GM18861 (cell line): ENCODE results near the gene OXNAD1.

Experiments
- ATAC-seq: cut with Tn5 transposase; IDR thresholded peaks from one replicate; pipeline ENCODE4 v1.9.1; 2021; ENCODE audit not compliant: unreplicated experiment

OXNAD1 gene

DNA sequence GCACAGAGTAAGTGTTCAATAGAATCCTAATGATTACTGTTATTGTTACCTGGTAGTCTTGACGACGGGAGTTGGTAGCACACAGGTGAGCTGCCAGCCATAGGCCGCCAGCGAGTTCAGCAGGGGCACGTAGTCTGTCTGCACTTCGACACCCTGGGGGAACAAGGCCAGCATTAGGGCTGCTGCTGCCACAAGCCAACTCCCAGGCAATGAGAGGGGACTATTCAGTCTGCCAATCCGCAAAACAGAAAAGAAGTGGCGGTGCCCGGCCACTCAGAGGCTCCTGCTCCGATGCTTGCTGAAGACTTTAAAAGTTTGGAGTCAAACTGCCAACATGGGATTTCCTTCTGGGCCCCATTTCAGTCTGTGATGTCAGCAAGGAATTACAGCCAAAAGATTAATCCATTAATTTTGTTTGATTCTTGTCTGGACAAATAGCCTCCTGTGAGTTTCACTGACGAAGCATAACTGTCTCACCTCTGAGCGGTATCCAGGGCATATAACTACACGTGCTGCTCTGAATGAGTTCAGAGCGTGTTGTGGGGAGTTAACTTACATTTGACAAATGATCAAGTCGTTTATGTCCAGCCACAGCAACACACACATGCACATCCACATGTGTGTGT is 61.8 kb downstream of the OXNAD1 start:
- no peak for ATAC-seq

DNA sequence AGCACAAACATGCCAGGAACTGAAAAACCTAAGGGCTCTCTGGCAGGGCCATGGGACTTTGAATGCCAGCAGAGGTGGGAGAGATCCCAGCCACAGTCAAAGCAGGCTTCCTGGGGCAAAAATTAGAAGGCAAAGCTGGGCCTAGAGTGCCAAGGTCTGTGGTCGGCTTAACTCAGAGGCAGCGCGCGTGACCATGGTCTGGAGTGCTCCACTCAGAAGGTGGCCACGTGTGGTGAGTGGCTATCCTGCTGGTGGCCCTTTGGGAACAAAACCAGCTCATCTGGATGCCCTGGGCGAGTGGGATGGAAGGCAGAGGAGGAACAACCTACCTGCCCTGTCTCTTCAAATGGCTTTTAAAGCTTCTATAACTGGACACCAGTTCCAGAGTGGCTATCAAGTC is 63.1 kb downstream of the OXNAD1 start:
- ATAC-seq, result no peak

DNA sequence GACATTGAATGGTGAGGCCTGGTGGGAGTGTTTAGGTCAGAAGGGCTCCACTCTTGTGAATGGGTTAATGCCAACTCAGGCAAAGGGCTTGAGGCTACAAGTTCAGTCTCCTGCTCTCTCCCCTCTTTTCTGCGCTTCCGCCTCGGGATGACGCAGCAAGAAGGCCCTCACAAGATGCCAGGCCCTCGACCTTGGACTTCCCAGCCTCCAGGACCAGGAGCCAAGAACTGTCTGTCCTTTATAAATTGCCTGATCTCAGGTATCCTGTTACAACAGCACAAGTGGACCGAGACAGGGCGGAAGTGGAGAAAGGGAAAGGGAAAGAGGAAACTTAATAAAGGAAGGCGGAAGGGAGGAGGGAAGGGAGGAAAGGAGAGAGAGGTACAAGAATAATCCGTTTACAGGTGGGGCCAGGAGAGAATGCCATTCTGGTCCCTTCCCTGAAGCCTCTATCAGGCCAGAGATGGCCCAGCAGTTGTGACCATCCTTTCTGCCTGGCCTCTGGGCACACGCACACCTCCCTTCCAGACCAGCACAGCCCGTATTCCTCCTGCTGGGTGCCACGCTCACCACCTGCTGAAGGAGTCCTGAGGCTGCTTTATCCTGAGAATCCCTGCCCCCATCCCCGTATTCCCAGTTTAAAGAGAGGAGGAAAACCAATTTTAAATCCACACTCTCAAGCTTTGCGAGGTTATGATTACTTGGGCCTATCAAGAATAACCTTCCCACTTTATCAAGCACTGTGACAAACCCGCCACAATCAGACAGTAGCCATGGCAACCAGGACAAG is 64.2 kb downstream of the OXNAD1 start:
- no peak for ATAC-seq

DNA sequence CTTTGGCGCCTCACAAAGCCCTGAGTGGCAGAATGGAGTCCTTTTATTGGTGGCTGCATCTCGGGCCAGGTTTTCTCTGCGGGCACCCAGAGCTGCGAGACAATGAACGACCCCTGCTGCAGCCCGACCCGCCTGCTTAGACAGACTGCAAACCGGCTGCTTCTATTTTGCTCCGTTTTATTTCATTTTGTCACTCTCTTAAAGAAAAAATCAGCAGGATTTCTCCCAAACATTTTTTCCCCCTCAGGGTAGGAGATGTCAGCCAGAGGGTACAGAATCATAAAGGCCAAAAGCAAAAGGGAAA is 64.8 kb downstream of the OXNAD1 start:
- no peak for ATAC-seq

DNA sequence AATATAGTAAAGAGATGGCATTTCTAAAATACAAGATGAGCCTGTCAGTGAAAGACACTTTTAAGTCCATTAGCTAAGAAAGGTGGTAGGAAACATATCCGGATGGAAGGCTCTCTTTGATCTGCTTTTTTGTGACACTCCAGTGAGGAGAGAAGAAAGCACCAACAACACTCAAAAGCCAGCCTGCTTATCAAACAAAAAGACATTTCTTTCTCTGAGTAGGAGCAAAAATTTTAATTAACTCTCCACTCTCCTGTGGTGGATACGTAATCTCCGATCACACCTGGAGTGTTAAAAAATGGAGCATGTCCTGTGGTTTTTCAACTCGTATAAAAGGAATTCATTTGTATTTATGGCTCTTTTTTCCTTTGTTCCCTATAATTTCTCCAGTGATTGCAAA is 65.3 kb downstream of the OXNAD1 start:
- ATAC-seq, result no peak

DNA sequence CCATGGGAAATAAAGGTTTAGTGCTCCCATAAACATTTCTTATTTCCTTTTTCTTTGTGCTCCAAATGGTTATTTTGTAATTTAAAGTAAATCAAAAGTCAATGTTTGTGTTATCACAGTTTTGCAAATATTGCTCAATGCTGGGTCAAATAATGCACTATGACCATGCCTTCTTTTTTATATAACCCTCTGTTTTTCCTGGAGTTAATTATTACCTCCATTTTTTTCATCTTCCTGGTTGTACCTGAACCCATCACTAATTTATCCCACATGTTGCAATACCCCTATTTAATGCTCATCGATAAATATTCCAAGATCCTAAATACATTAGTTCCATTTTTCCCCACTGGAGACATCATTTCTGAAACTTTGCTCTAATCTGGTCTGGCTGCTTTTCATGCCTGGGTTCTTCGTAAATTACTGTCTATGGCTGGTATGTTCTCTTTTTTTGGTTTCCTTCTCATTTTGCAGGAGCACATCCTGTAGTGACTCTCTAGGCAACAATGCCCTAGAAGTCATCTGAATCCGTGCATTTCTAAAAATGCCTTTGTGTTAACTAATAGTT is 66.4 kb downstream of the OXNAD1 start:
- ATAC-seq, result no peak

DNA sequence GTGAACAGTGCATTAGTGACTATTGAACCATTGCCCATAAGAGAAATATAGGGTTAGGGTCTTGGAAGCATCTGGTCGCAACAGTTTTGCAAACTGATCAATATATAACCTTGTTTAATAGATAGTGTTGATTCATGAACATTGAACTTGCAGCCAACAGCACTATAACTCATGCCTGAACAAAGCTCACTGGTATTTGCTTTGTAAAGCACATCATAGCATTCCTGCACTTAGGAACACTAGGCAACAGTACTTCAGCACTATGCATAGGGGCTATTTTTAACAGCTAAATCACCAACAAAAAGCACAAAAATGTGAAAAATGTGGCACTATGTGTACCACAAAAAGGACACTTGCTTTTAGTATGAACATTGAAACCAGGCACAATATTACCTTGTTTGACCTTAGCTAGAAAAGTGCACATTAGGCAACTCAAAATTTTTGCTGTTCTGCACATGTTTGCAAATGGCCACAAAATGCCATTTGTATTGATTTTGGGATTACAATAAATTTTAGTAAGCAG is 68.0 kb downstream of the OXNAD1 start:
- no peak for ATAC-seq

DNA sequence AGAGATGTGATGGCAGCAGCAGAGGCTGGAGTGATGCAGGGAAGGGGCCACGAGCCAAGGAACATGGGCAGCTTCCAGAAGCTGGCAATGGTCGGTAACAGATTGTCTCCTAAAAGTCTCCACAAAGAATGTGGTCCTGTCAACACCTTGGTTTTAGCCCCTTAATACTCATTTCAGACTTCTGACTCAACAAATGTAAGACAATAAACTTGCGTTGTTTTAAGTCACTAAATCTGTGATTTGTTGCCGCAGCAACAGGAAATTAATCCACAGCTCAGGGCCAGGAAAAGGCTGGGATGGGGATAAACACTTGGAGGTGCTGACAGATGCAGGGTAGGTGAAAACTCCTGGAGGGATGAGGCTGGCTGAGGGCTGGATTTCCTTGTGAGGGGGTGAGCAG is 69.9 kb downstream of the OXNAD1 start:
- no peak for ATAC-seq

DNA sequence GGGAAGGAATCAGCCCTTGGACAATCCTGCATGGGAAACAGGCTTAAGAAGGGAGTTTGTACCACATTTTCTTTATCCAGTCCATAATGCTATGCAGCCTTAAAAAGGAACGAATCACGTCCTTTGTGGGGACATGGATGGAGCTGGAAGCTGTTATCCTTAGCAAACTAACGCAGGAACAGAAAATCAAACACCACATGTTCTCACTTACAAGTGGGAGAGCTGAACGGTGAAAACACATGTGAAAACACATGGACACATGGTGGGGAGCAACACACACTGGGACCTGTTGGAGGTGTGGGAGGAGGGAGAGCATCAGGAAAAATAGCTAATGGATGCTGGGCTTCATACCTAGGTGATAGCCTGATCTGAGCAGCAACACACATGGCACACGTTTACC is 70.3 kb downstream of the OXNAD1 start:
- ATAC-seq, result no peak

DNA sequence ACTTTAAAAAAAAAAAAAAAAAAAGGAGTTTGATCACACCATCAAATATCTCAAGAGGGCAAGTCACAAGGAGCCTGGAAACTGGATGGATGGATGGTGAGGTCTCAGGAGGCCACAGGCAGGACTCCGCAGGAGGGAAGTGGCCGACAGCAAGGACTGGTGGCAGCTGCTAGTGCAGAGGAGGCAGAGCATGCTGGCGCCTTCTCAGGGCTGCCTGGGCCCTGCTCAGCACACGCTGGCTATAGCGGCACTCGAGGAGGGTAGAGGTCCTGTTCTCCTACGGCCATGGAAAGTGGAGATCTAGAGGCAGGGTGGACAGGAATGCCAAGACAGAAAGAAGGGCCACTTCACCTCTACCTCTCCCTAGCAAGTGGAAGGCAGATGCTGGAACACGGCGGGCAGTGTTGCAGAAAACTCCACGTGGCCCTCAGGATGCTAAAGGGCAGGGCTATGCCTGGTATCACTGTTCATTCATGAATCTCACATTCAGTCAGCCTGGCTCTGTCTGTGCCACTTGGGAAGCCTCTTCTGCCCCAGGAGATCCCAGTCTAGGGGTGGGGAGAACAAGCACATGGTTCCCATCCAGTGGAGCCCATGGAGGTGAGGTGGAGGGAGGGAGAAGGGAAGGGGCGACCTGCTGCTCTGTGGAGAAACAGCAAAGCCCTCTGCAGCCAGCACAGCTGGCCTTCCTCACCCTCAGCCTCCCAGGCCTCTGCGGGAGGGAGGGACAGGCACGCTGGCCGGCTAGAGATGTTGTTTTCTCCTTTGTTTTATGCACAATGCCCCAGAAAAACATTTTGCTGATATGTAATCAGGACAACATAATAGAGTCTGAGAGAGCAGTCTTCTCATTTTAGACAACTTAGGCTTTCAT is 71.0 kb downstream of the OXNAD1 start:
- ATAC-seq, result no peak

DNA sequence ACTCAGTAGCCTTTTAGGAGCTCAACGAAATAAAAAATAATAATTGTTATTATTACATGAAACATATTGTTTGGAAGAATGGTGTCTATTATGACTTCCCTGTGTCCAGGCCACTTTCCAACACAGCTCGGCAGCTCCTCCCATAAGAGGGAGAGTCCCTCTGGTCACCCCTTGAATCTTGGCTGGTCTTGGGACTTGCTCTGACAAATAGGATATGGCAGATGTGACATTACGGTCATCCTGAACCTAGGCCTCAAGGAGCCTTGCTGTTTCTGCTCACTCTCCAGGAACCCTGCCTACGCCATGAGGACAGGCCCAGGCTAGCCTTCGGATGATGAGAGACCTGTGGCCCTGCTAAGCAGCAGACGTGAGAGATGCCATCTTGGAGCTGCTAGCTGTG is 71.8 kb downstream of the OXNAD1 start:
- ATAC-seq, result no peak

DNA sequence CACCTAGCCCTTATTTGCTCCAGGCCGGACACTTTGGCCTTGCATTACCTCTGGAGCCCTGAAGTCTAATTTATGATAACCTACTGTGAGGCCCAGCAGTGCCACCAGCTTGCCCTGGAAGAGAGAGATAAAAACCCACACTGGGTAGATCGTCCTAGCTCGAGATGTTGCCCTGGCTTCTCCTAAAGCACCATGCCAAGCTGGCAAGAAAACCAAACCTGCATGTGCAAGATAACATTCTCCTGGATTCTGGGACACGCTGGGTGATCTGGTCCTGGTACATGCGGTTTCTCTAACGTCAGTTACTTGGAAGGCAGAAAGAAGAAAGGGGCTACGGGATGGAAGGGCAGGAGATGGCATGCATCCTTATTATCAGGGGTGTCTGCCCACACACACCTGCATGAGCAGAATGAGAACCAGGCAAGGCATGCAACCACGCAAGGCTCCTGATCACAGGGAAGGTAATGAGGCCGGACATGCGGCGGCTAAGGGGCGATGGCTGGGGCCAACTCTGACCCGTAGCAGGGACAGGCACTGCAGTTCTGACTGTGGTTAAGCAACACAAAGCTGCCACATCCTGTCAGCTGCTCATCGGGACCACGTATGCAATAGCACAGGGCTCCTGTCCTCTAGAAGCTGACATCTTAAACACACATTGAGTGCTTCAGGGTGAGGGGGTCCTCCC is 73.0 kb downstream of the OXNAD1 start:
- ATAC-seq, result peak; percentile 96

DNA sequence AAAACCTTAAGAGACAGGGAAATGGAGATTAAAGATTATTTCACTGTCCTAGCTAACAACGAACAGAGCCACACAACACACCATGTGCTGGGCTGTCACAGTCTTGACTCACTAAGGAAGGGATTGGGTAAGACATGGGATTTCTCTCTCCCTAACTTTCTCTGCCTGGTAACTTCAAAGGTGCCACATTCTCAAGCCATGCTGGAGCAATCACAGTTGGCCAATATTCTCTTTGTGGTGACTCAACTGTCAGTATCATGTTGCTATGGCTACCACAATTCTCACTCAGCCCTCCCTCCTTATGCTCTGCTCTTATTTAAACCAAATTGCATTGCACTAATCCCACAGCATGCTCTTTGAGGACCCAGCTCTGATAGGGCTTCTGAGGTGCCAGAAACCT is 74.0 kb downstream of the OXNAD1 start:
- ATAC-seq, result peak; percentile 37

DNA sequence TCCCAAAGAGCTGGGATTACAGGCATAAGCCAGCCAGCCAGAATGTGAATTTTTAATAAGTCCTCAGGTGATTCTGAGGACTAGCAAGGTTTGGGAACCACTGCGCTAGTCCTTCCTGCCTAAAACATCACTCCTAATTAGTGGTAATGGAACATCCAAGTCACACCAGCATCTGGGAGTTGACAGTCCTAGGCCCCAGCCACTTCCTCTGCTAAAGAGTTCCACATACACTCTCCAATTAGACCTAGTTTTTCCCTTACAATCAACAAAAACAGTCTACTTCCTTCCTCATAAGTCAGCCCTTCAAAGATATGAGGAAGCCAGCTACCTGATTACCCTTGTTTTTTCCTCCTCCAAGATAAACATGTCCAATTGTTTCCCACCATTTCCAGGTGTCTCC is 78.1 kb downstream of the OXNAD1 start:
- no peak for ATAC-seq

DNA sequence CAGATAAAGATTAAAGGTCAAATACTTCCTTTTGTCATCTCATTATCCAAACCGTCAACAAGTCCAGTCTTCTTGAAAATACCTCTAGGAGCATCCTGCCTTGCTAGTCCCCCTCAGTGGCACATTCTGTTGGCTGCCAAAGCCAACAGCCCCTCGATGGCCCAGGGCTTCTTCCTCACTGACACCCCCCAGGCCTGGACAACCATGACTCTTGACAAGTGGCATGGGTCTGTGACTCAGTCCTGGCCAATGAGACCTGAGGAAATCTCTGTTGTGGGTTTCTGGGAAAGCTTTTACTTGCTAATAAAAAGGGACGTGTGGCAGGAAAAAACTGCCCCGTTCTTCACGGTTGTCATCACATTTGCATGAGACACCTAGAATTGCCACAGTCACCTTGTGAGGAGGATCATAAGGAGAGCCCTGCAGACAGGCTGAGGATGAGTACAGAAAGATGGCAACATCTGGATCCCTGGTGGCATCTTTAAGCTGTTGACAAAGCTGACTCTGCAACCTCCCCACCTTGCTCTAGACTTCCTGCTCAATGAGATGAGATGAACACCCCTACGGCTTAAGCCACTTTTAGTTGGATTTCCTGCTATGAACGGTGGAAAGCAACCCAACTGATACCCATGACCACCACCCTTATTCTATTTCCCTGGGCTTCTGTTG is 81.5 kb downstream of the OXNAD1 start:
- ATAC-seq, result no peak

DNA sequence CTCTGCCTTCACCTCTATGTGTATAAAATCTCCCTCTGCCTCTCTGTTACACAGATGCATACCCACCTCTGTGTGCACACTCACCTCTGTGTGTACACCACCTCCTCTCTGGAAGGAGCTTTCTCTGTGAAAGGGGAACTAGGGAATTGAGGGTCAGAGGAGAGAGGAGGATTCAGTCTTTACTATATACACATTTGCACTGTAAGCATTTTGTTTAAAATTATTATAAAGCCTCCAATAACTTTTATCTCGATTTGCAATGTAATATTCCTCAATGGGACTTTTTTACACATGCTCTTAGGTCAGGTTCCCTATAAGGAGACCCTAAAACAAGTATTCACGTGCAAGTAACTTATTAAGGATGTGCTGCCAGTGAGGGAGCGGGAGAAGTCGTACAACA is 82.5 kb downstream of the OXNAD1 start:
- ATAC-seq, result no peak

DNA sequence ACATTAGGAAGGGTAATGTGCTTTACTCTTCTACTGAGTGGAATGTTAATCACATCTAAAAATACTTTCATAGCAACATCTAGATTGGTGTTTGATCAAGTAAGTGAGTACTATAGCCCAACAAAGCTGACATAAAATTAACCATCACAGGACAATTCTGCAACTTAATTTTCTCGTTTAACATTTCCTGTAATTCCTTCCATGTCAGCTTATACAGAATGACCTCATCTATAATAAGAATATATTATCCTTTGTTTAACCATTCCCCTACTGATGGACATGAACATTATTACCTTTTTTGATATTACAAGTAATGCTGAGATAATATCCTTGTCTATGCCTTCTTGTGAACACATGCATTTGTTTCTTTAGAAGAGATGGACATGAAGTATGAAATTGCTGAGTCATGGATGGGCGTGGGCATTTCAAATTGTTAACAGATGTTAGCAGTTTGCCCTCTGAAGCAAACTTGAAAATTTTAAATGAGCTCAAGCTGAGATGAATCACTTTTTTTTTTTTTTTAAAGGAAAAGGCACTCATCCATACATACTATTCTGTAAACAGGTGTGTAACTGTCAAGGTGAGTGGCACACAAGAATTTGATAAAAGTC is 85.1 kb downstream of the OXNAD1 start:
- ATAC-seq, result no peak

DNA sequence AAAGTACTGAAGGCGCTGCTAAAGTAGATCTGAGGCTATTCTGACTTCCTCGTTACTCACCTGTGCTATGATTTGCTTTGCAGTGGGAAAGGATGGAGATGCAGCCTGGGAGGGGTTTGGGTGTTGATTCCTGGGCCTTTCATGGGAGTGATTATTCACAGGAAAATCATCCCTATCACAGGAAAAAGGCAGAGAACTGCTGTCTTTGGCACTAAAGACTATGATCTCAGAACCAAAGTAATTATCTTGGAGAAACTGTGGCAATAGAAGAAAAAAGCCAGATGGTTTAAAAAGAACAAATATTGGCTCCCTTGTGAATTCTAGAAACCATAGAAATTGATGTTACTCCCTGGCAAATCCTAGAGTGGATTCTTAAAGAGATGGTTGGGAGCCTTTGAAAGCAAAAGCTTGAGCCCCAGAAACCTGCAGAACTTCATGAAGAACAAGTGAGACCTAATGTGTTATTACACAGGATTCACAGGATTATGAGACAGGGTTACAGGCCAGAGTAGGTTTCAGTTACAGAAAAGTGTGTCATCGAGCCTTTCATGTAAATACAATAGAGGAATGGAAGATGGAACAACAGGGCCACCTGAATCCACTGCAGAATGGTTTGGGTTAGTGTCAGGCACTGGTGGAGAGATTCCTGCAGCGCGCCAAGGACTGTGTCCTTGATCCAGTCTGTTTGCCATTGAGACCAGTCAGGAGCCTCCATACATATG is 85.7 kb downstream of the OXNAD1 start:
- no peak for ATAC-seq

DNA sequence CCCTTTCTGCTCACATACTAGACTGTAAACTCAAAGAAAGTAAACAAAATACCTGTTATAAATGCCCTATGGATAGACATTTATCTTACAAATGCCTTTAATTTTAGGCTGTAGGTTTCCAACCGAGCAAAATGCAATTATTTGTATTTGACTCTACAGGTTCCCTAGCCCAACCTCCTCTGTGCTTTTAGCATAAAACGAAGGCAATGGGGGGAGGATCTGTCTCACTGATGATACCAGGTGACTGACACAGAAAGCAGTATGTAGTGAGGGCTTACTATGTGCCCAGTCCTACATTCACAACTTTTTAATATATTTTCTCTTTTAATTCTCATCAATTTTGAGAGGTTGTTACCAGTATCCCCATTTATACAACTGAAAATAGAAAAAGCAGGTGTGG is 87.4 kb downstream of the OXNAD1 start:
- no peak for ATAC-seq
